ENCODE data around the gene YWHAG. TPM values are rescaled to one million over a fixed set of nuclear protein-coding genes. Genes with fewer than 3 reads are reported as not detected.

YWHAG gene
- total and polyA plus RNA-seq, 2 of the 13 experiments (the other 11 are each of a cell fraction or from before 2014, with no cell fraction given): 36.9 to 67.5 TPM

DNA sequence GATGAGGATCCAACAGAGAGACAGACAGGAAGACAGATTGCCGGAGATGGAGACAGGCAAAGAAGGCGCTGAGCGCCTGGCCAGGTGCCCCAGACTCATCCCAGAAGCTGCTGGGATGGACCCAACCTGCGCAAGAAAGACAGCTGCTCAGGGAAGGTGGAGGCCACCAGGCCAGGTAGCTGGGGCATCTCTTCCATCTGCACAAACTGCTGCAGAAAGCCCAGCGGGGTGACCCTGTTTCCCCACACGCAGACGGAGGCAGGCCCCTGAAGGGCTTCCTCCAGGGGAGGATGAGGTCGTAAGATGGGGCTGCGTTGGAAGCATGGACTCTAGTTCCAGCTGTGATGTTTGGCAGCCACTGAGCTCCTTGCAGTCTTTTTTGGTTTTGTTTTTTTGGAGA lies 16.5 kb upstream of the YWHAG start:
- DNase-seq (ENCODE audit: low spot score) (no peak), FAIRE-seq (no peak), ATAC-seq (no peak)
- H3K9me3 ChIP-seq (ENCODE audit: low read length): no peaks in the 10 kb centered on the region
- no peak overlapping the region for H3K4me3 ChIP-seq (replicated peaks in 1 of 3; ENCODE audit: insufficient read depth in 1 of 3, low read depth in 2 of 3, low read length in 3 of 3)
- ChIA-PET CTCF (ENCODE audit: low intra/inter-chr PET ratio, low total read pairs) (no interaction called here), POLR2A (interaction anchor here (1.5 kb wide), 1 partner anchor 16 kb away, joined by 6 read pairs; the partner anchor contains the start of gene YWHAG)
- no peak overlapping the region for H3K4me2 ChIP-seq (ENCODE audit: low read depth, low read length)
- in situ Hi-C loops (cut with HindIII; ENCODE audit: extremely low pct_ligation_motif_present, low pct_unique_long_range_greater_than_20kb) (no loop called here), intact Hi-C loops (cut with micrococcal nuclease; ENCODE audit: unreplicated experiment) (no loop called here)
- peaks cover 2 to 4% of the 10 kb centered on the region in 2 experiments; a peak in 1 of 5 replicates for H3K27me3 ChIP-seq (ENCODE audit: control insufficient read depth in 1 of 2, insufficient read depth in 2 of 2, low read length in 2 of 2)
- TF ChIP-seq AGO2 (optimal IDR thresholded peaks at IDR 0.05; ENCODE audit: low read depth, low read length) (no peak), RELA (CRISPR knock-in tag; IDR thresholded peaks at IDR 0.05) (no peak)
- H3K9ac ChIP-seq (ENCODE audit: insufficient read depth, low read depth, low read length): no peak overlapping the region
- no peaks in the 10 kb centered on the region for H3K36me3 ChIP-seq (replicated peaks in 1 of 2; ENCODE audit: control insufficient read depth in 1 of 2, insufficient read depth in 2 of 2, low read length in 2 of 2)
- no TSS peak for BruUV-seq (replicated peaks)
- WGBS (ENCODE audit: low lambda C conversion rate): 84% methylated on average over 6 of the region's 9 CpGs
- peaks cover 54% of the 10 kb centered on the region for H3K4me1 ChIP-seq (ENCODE audit: insufficient read depth, low read length)
- no peak overlapping the region for H2AFZ ChIP-seq (ENCODE audit: low read length)
- no peaks in the 10 kb centered on the region for H3K79me2 ChIP-seq (ENCODE audit: insufficient read depth, low read length)
- H3K27ac ChIP-seq (ENCODE audit: extremely low read length, insufficient read depth, low read length): no peak overlapping the region
- H4K20me1 ChIP-seq (ENCODE audit: insufficient read depth, low read length): no peaks in the 10 kb centered on the region

DNA sequence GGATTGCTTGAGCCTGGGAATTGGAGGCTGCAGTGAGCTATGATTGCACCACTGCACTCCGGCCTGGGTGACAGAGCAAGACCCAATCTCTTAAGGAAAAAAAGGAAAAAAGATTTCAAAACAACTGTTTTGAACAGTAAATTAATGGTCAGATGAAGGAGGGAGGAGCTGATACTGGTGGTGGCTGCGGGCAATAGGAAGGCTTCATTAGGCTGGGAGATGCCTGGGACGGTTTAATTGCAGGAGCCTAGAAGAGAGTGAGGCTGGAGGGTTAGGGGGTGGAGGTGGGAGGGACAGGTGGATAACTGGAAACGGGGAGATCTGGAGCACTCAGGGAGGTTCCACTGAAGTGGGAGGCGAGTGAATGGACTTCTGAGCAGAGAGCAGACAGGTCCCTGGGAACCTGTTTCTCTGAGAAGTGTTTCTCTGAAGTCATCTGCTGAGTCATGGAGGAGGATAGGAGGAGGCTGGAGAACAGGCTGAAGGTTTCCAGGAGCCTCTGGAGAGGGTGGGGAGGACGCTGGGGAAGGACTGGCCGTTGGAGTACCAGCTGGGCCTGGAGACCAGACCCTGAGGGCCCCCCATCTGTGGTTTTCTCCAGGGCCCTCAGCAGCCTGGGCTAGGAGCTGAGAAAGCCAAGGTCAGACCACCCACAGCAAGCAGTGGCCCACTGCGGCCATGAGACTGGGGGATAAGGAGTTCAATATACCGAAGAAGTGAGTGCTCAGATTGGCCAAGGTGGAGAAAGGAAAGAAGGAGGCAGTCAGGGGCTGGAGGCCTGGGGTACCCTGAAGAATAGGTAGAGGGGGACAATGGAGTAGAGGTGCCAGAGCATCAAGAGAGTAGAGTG lies 14.4 kb upstream of the YWHAG start:
- intact Hi-C loops (cut with micrococcal nuclease; ENCODE audit: unreplicated experiment): no loop called here
- no peak for ATAC-seq
- BruUV-seq (replicated peaks): no TSS peak
- ChIA-PET POLR2A (interaction anchor here (1.1 to 1.6 kb wide), 2 partner anchors 14 to 35 kb away, joined by 3 to 6 read pairs; partner anchors contain the start of gene YWHAG), CTCF (ENCODE audit: low intra/inter-chr PET ratio, low total read pairs) (no interaction called here)
- H3K9me3 ChIP-seq (ENCODE audit: low read length): no peaks in the 10 kb centered on the region
- no peaks in the 10 kb centered on the region for H3K79me2 ChIP-seq (ENCODE audit: insufficient read depth, low read length)
- H2AFZ ChIP-seq (ENCODE audit: low read length): no peak overlapping the region
- H3K27ac ChIP-seq (ENCODE audit: extremely low read length, insufficient read depth, low read length): no peak overlapping the region
- no peak overlapping the region for H3K4me2 ChIP-seq (ENCODE audit: low read depth, low read length)
- FAIRE-seq: no peak
- no peak overlapping the region for H3K9ac ChIP-seq (ENCODE audit: insufficient read depth, low read depth, low read length)
- no peak for TF ChIP-seq PTBP1 (IDR thresholded peaks at IDR 0.05; ENCODE audit: low read depth, low read length, poor library complexity, severe bottlenecking)
- 0 out of 2 replicates have a peak, but pooled peaks have one; percentile 51 for TF ChIP-seq NFE2L2 (IDR thresholded peaks at IDR 0.05; ENCODE audit: low read length)
- no peak for TF ChIP-seq ZNF7 (CRISPR knock-in tag; IDR thresholded peaks at IDR 0.05)
- no peak for TF ChIP-seq RELA (CRISPR knock-in tag; IDR thresholded peaks at IDR 0.05)
- TF ChIP-seq NFE2 (CRISPR knock-in tag; IDR thresholded peaks at IDR 0.05): peak; percentile 74; the same call in 1 of the 2 replicates
- no peak for TF ChIP-seq KAT7 (CRISPR knock-in tag; IDR thresholded peaks at IDR 0.05; ENCODE audit: borderline replicate concordance)
- no peak for TF ChIP-seq TBX3 (IDR thresholded peaks at IDR 0.05; ENCODE audit: borderline replicate concordance)
- no peaks in the 10 kb centered on the region for H4K20me1 ChIP-seq (ENCODE audit: insufficient read depth, low read length)
- peaks cover 2 to 4% of the 10 kb centered on the region in 2 experiments; a peak in 1 of 5 replicates for H3K27me3 ChIP-seq (ENCODE audit: control insufficient read depth in 1 of 2, insufficient read depth in 2 of 2, low read length in 2 of 2)
- peaks cover 38% of the 10 kb centered on the region for H3K4me1 ChIP-seq (ENCODE audit: insufficient read depth, low read length)
- in situ Hi-C loops (cut with HindIII; ENCODE audit: extremely low pct_ligation_motif_present, low pct_unique_long_range_greater_than_20kb): no loop called here
- no peaks in the 10 kb centered on the region for H3K36me3 ChIP-seq (replicated peaks in 1 of 2; ENCODE audit: control insufficient read depth in 1 of 2, insufficient read depth in 2 of 2, low read length in 2 of 2)
- WGBS (ENCODE audit: low lambda C conversion rate): 41% methylated on average over 9 of the region's 9 CpGs
- no peak for DNase-seq (ENCODE audit: low spot score)
- H3K4me3 ChIP-seq (replicated peaks in 1 of 3; ENCODE audit: insufficient read depth in 1 of 3, low read depth in 2 of 3, low read length in 3 of 3): no peak overlapping the region
